Esophagus muscularis mucosa (tissue), 4 donors: ENCODE measurements around the gene BMAL2. TPM values are rescaled to one million over a fixed set of nuclear protein-coding genes. Genes with fewer than 3 reads are reported as not detected.

Experiments
- DNase-seq: peaks from one replicate; pipeline ENCODE4 v3.0.0-alpha.2; 2017; ENCODE audit errors: extremely low spot score
- H3K27ac ChIP-seq, 4 donors: fragments of 200-600 bp; sonication (generic); replicated peaks in 1 of 4; 1 replicate in 3 of 4; 2 replicates in 1 of 4; pipeline ENCODE4 v1.5.1; 2016 to 2019; ENCODE audit warnings: mild to moderate bottlenecking in 1 of 4
- H3K27me3 ChIP-seq, 4 donors: fragments of 200-600 bp; sonication (generic); one replicate each; pipeline versions ENCODE4 v1.5.1 to v1.6.0; 2016 to 2019
- H3K36me3 ChIP-seq, 4 donors: fragments of 200-600 bp; sonication (generic); one replicate each; pipeline ENCODE4 v1.5.1; 2016 to 2019
- H3K4me1 ChIP-seq, 4 donors: fragments of 200-600 bp; sonication (generic); one replicate each; pipeline ENCODE4 v1.5.1; 2016 to 2019
- H3K4me3 ChIP-seq, 4 donors: fragments of 200-600 bp; sonication (generic); 1 replicate in 2 of 4; 2 replicates in 2 of 4; pipeline ENCODE4 v1.5.1; 2016 to 2019; ENCODE audit warnings: mild to moderate bottlenecking in 4 of 4, moderate library complexity in 1 of 4
- H3K9me3 ChIP-seq, 4 donors: fragments of 200-600 bp; sonication (generic); 1 replicate in 3 of 4; 2 replicates in 1 of 4; pipeline ENCODE4 v1.5.1; 2016 to 2019
- CTCF ChIP-seq, 3 experiments: fragments of 200-600 bp in 2 of 3; fragments of 450-650 bp in 1 of 3; sonication (generic) in 2 of 3; IDR thresholded peaks; one replicate each; pipeline ENCODE4 v1.5.1; 2017 to 2019; ENCODE audit warnings: antibody characterized with exemption in 3 of 3, mild to moderate bottlenecking in 2 of 3, moderate library complexity in 1 of 3
- EP300 ChIP-seq: sonication (generic); formaldehyde crosslinking; IDR thresholded peaks from one replicate; pipeline ENCODE4 v1.6.1; 2017; ENCODE audit warnings: antibody characterized with exemption
- POLR2A ChIP-seq: fragments of 450-650 bp; IDR thresholded peaks from one replicate; pipeline ENCODE4 v1.6.1; 2017; ENCODE audit warnings: antibody characterized with exemption, moderate library complexity, mild to moderate bottlenecking, low read depth
- POLR2AphosphoS5 ChIP-seq, 2 donors: sonication (generic); formaldehyde crosslinking; IDR thresholded peaks; one replicate each; pipeline ENCODE4 v1.6.1; 2017; ENCODE audit warnings: antibody characterized with exemption in 2 of 2
- WGBS: methylation state at CpG from one replicate; pipeline ENCODE4 v1.1.5; 2018; 5-methylcytosine and 5-hydroxymethylcytosine counted together
- intact Hi-C: fragments of 100-400 bp; cut with DNase I; formaldehyde crosslinking; loops from one replicate; pipeline ENCODE4 v1.15.1; 2023
- total RNA-seq, 4 donors: library from RNA; depleted of rRNA; stranded (reverse); fragments of >200 nt; gene quantifications; one replicate each; pipeline versions ENCODE4 v1.1.0 to v1.2.1, GENCODE V29; 2016

BMAL2 gene
- total RNA-seq, 4 donors from 2014 or later, result 3.6 to 7.3 (median 5.0) TPM

DNA sequence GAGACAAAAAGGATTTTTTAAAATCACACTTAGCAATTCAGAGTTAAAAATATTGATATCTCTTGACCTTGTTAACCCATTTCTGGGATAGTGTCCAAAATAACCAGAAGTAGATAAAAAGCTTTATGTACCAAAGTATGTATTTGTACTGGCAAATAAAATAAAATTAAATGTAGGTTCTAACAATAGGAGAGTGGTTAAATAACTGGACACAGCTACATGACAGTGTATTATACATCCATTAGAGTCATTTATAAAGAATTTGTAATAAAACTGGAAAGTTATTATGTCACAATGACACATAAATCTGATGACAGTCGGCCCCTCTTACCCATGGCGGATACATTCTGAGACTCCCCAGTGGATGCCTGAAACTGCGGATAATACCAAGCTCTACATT lies 34.0 kb downstream of the BMAL2 start:
- Histone ChIP-seq H3K4me1 (no peaks in the 10 kb centered on the region), H3K27ac (no peak overlapping the region), H3K9me3 (peaks cover 0 to 4% (median 0%) of the 10 kb centered on the region in 4 donors), H3K4me3 (no peak overlapping the region), H3K36me3 (no peaks in the 10 kb centered on the region), H3K27me3 (no peaks in the 10 kb centered on the region)
- intact Hi-C loops, result no loop called here
- no peak for TF ChIP-seq POLR2A
- no peak for TF ChIP-seq EP300
- TF ChIP-seq POLR2AphosphoS5 (IDR thresholded peaks at IDR 0.05), result no peak
- TF ChIP-seq CTCF (IDR thresholded peaks at IDR 0.05), result no peak
- no peak for DNase-seq
- WGBS, result 96% methylated on average over 3 of the region's 3 CpGs

- intact Hi-C loops, result no loop called here
These were observed 34.4 kb downstream of the BMAL2 start for GRCh38 chr12:27367078-27367477.

GRCh38 chr12:27382171-27382795 lies 49.6 kb downstream of the BMAL2 start:
- H3K27ac ChIP-seq, result no peak overlapping the region
- no peak overlapping the region for H3K4me3 ChIP-seq
- no peaks in the 10 kb centered on the region for H3K9me3 ChIP-seq
- H3K27me3 ChIP-seq, result no peaks in the 10 kb centered on the region
- intact Hi-C loops, result loop anchor here (5.0 to 10.0 kb wide), 2 partner anchors 50 to 357 kb away; partner anchors contain the start of genes BMAL2 and MED21
- TF ChIP-seq EP300, result no peak
- TF ChIP-seq CTCF (IDR thresholded peaks at IDR 0.05), result no peak
- TF ChIP-seq POLR2AphosphoS5 (IDR thresholded peaks at IDR 0.05), result no peak
- TF ChIP-seq POLR2A, result no peak
- no peaks in the 10 kb centered on the region for H3K4me1 ChIP-seq
- WGBS, result 84% methylated on average over 9 of the region's 9 CpGs
- no peaks in the 10 kb centered on the region for H3K36me3 ChIP-seq
- DNase-seq, result peak; percentile 77

More at GRCh38 chr12:27367078-27367477, 34.4 kb downstream of the BMAL2 start:
- TF ChIP-seq EP300 (no peak), CTCF (IDR thresholded peaks at IDR 0.05) (no peak), POLR2A (no peak), POLR2AphosphoS5 (IDR thresholded peaks at IDR 0.05) (no peak)
- Histone ChIP-seq H3K4me3 (no peak overlapping the region), H3K9me3 (peaks cover 0 to 4% (median 0%) of the 10 kb centered on the region in 4 donors), H3K4me1 (no peaks in the 10 kb centered on the region), H3K27ac (no peak overlapping the region), H3K36me3 (no peaks in the 10 kb centered on the region), H3K27me3 (no peaks in the 10 kb centered on the region)
- no peak for DNase-seq
- WGBS, result 86% methylated on average over 6 of the region's 6 CpGs

Other genes starting within 250 kb of the BMAL2 start
- 100 to 1,000 TPM in 1 of 4 donors, 10 to 100 TPM in 3; 64.6 to 102 (median 82.4) TPM for gene STK38L, start 88.5 kb upstream of the BMAL2 start, total RNA-seq
- gene SMCO2, start 113.9 kb downstream of the BMAL2 start, total RNA-seq, result not detected
- 10 to 100 TPM; 53.2 to 79.0 (median 66.5) TPM for gene PPFIBP1, start 191.4 kb downstream of the BMAL2 start, total RNA-seq